ENCODE data around the gene NRARP.
A peak's percentile ranks its signal among the peaks of the same experiment; 100 is the strongest.

Gene NRARP

DNA sequence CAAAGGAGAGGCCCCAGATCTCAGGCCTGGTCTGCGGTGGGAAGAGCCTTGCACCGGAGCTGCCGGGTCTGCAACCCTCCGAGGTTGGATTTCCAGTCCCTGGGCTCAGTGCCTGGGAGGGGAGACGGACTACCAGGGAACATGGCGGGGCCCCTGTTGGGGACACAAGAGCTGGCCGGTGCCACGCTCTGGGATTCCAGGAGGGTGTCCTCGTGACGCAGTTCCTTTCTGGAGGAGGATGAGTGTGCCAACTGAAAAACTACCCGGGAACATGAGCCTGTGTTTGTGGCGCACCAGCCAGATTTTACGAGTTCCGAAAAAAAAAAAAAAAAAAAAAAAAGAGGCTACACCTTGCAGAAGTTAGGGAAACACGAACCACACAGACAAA lies 9.0 kb downstream of the NRARP start:
- Histone ChIP-seq H3K36me3 (replicated peaks; ENCODE audit: low read depth, low read length) (no peaks in the 10 kb centered on the region), H3K27me3 (ENCODE audit: low read depth, low read length) (no peaks in the 10 kb centered on the region), H2AFZ (ENCODE audit: low read depth, low read length) (no peak overlapping the region), H3K4me1 (ENCODE audit: low read length) (peaks cover 12% of the 10 kb centered on the region), H3K4me3 (ENCODE audit: low read length) (no peak overlapping the region), H3K9me3 (ENCODE audit: insufficient read depth, low read length) (no peaks in the 10 kb centered on the region), H3K27ac (ENCODE audit: low read length) (no peak overlapping the region), H3K4me2 (ENCODE audit: low read length) (no peak overlapping the region), H3K79me2 (ENCODE audit: low read length) (no peaks in the 10 kb centered on the region), H4K20me1 (ENCODE audit: insufficient read depth, low read length) (no peaks in the 10 kb centered on the region), H3K9ac (ENCODE audit: low read length) (no peak overlapping the region)
- TF ChIP-seq, protein P1, sequence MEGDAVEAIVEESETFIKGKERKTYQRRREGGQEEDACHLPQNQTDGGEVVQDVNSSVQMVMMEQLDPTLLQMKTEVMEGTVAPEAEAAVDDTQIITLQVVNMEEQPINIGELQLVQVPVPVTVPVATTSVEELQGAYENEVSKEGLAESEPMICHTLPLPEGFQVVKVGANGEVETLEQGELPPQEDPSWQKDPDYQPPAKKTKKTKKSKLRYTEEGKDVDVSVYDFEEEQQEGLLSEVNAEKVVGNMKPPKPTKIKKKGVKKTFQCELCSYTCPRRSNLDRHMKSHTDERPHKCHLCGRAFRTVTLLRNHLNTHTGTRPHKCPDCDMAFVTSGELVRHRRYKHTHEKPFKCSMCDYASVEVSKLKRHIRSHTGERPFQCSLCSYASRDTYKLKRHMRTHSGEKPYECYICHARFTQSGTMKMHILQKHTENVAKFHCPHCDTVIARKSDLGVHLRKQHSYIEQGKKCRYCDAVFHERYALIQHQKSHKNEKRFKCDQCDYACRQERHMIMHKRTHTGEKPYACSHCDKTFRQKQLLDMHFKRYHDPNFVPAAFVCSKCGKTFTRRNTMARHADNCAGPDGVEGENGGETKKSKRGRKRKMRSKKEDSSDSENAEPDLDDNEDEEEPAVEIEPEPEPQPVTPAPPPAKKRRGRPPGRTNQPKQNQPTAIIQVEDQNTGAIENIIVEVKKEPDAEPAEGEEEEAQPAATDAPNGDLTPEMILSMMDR (IDR thresholded peaks at IDR 0.05; ENCODE audit: low read depth, low read length), result no peak
- no peak for TF ChIP-seq EZH2phosphoT487 (IDR thresholded peaks at IDR 0.05; ENCODE audit: low read depth)

DNA sequence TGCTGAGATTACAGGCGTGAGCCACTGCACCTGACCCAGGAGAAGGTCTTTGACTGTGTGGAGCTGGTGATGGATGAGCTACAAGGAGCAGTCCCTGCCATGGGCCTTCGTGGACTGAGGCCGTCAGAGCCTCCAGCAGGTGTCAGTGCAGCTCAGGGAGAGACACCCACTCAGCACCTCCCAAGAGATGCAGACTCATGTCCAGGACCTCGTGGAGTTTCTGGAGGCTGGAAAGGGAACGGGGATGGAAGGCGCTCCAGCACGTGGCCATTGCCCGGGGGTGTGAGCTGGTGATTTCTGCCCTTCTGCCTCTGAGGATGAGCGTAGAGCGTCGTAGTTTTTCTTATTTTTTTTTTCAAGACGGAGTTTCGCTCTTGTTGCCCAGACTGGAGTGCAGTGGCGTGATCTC lies 15.1 kb downstream of the NRARP start:
- TF ChIP-seq, protein P1 (IDR thresholded peaks at IDR 0.05; ENCODE audit: low read depth, low read length), result peak; percentile 78
- TF ChIP-seq EZH2phosphoT487 (IDR thresholded peaks at IDR 0.05; ENCODE audit: low read depth), result no peak
- Histone ChIP-seq H4K20me1 (ENCODE audit: insufficient read depth, low read length) (no peaks in the 10 kb centered on the region), H2AFZ (ENCODE audit: low read depth, low read length) (no peak overlapping the region), H3K9ac (ENCODE audit: low read length) (no peak overlapping the region), H3K79me2 (ENCODE audit: low read length) (no peaks in the 10 kb centered on the region), H3K4me3 (ENCODE audit: low read length) (no peak overlapping the region), H3K36me3 (replicated peaks; ENCODE audit: low read depth, low read length) (no peaks in the 10 kb centered on the region), H3K27ac (ENCODE audit: low read length) (peak overlapping the region; percentile 27; the same call in 1 of the 2 replicates), H3K27me3 (ENCODE audit: low read depth, low read length) (no peaks in the 10 kb centered on the region), H3K9me3 (ENCODE audit: insufficient read depth, low read length) (no peaks in the 10 kb centered on the region), H3K4me1 (ENCODE audit: low read length) (peaks cover 11% of the 10 kb centered on the region), H3K4me2 (ENCODE audit: low read length) (peak overlapping the region; percentile 3; the same call in 1 of the 2 replicates)

DNA sequence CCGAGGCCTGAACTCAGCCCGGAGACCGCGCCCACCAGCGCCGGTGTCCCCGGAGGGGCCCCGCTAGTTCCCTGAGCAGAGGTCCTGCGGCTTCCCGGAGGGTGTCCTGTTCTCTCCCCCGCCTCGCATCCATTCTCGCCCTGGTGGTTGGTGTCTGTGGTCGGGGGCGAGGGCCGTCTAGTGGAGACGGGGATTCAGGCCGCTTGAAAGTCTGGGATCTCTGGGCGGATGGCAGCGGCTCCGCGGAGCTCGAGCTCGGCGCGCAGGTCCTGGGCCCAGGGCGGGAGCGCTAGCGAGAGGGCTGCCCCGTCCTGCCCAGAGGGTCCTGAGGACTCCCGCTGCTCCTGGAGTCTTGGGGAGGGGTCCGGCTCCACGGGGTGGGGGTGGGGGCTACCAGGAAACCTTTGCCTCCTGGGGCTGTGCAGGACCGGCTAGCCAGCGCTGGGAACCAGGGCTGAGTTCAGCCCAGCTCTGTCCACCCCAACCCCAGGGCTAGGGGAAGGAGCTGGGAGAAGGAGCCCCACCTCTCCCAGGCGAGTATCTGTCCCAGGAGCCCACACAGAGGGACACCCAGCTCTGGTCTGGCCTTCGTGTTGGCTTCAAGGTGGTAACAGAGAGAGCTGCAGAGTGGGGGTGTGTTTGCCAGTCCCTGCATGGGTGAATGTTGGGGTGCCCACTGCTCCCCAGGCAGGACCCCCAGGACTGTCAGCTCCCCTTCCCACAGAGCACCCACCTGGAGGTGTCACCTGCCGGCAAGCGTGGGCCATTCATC lies 20.5 kb downstream of the NRARP start:
- peaks cover 15% of the 10 kb centered on the region for H3K36me3 ChIP-seq (replicated peaks; ENCODE audit: low read depth, low read length)
- H3K4me3 ChIP-seq (ENCODE audit: low read length), result no peak overlapping the region
- H3K79me2 ChIP-seq (ENCODE audit: low read length), result no peaks in the 10 kb centered on the region
- H3K9me3 ChIP-seq (ENCODE audit: insufficient read depth, low read length), result no peaks in the 10 kb centered on the region
- H3K4me2 ChIP-seq (ENCODE audit: low read length), result no peak overlapping the region
- H3K27ac ChIP-seq (ENCODE audit: low read length), result no peak overlapping the region
- H3K27me3 ChIP-seq (ENCODE audit: low read depth, low read length), result no peaks in the 10 kb centered on the region
- H3K9ac ChIP-seq (ENCODE audit: low read length), result no peak overlapping the region
- no peak for TF ChIP-seq EZH2phosphoT487 (IDR thresholded peaks at IDR 0.05; ENCODE audit: low read depth)
- TF ChIP-seq, protein P1 (IDR thresholded peaks at IDR 0.05; ENCODE audit: low read depth, low read length), result no peak
- peaks cover 17% of the 10 kb centered on the region for H3K4me1 ChIP-seq (ENCODE audit: low read length)
- no peaks in the 10 kb centered on the region for H4K20me1 ChIP-seq (ENCODE audit: insufficient read depth, low read length)
- no peak overlapping the region for H2AFZ ChIP-seq (ENCODE audit: low read depth, low read length)

DNA sequence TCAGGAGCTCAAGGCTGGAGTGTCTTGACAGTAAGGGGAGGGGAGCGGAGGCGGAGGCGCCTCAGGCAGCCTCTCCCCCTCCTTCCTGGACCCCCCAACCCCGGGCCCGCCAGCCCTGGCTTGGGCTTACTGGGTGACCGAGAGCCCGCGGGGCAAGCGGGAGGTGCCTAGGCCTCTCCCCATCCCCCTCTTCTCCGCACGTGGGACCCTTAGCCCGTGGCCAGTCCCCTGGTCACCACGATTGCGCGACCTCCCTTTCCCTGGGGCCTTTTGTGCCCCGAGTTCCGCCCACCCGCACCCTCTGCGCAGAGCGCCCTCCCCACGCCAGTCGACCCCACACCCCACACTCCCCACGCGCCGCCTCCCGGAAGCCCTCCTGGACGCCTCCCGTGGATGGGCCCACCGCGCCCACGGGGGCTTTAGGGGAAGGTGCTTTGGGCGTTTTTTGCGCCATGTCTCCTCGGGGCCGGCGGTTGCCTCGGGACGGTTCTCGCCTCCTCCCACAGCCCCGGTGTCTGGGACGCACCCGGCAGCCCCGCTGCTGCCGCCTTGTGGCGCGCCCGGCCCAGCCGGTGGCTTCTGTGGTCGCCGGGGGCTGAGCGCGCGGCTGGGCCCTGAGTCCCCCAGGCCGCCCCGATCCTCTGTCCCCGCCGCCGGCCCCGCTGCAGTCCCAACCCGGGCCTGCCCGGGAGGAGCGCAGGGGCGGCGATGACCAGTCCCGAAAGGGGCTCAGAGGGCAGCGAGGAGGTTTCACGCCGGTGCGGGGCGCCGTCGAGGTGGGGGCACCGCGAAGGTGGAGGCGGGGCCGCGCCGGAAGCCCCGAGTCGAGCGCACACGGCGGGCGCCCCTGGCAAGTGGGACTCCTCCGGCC lies 21.4 kb downstream of the NRARP start:
- H3K27ac ChIP-seq (ENCODE audit: low read length), result no peak overlapping the region
- no peaks in the 10 kb centered on the region for H3K27me3 ChIP-seq (ENCODE audit: low read depth, low read length)
- no peaks in the 10 kb centered on the region for H4K20me1 ChIP-seq (ENCODE audit: insufficient read depth, low read length)
- H3K4me2 ChIP-seq (ENCODE audit: low read length), result no peak overlapping the region
- no peaks in the 10 kb centered on the region for H3K9me3 ChIP-seq (ENCODE audit: insufficient read depth, low read length)
- no peak overlapping the region for H3K9ac ChIP-seq (ENCODE audit: low read length)
- peaks cover 18% of the 10 kb centered on the region for H3K4me1 ChIP-seq (ENCODE audit: low read length)
- H3K4me3 ChIP-seq (ENCODE audit: low read length), result no peak overlapping the region
- H3K79me2 ChIP-seq (ENCODE audit: low read length), result no peaks in the 10 kb centered on the region
- no peak overlapping the region for H2AFZ ChIP-seq (ENCODE audit: low read depth, low read length)
- peaks cover 15% of the 10 kb centered on the region for H3K36me3 ChIP-seq (replicated peaks; ENCODE audit: low read depth, low read length)
- TF ChIP-seq, protein P1 (IDR thresholded peaks at IDR 0.05; ENCODE audit: low read depth, low read length), result no peak
- no peak for TF ChIP-seq EZH2phosphoT487 (IDR thresholded peaks at IDR 0.05; ENCODE audit: low read depth)
